LNCAP (cell line): ENCODE data around the gene OTOGL.

Source experiments
- TF ChIP-seq, protein P1 (sequence below): fragments of 450-650 bp; IDR thresholded peaks from 2 replicates; pipeline ENCODE4 v1.5.1; 2017; ENCODE audit warnings: mild to moderate bottlenecking

Gene OTOGL

DNA sequence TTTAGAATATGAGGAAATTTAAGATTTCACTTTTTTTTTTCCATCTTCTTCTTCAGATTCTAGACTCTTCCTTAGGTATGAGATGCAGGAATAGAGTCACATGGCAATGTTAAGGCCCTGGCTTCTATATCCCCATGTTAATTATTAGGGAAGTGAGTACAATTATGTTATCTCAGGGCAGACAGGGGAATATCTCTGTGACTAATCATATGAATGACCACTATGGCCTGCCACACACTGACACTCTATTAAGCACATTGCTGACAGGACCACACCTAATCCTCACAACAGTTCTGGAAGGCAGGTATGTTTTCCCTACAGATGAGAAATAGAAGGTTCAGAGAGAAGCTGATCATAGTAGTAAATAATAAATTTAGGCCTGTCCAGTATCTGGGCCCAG, 275.3 kb downstream of the OTOGL start:
- TF ChIP-seq, protein P1, sequence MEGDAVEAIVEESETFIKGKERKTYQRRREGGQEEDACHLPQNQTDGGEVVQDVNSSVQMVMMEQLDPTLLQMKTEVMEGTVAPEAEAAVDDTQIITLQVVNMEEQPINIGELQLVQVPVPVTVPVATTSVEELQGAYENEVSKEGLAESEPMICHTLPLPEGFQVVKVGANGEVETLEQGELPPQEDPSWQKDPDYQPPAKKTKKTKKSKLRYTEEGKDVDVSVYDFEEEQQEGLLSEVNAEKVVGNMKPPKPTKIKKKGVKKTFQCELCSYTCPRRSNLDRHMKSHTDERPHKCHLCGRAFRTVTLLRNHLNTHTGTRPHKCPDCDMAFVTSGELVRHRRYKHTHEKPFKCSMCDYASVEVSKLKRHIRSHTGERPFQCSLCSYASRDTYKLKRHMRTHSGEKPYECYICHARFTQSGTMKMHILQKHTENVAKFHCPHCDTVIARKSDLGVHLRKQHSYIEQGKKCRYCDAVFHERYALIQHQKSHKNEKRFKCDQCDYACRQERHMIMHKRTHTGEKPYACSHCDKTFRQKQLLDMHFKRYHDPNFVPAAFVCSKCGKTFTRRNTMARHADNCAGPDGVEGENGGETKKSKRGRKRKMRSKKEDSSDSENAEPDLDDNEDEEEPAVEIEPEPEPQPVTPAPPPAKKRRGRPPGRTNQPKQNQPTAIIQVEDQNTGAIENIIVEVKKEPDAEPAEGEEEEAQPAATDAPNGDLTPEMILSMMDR = no peak

DNA sequence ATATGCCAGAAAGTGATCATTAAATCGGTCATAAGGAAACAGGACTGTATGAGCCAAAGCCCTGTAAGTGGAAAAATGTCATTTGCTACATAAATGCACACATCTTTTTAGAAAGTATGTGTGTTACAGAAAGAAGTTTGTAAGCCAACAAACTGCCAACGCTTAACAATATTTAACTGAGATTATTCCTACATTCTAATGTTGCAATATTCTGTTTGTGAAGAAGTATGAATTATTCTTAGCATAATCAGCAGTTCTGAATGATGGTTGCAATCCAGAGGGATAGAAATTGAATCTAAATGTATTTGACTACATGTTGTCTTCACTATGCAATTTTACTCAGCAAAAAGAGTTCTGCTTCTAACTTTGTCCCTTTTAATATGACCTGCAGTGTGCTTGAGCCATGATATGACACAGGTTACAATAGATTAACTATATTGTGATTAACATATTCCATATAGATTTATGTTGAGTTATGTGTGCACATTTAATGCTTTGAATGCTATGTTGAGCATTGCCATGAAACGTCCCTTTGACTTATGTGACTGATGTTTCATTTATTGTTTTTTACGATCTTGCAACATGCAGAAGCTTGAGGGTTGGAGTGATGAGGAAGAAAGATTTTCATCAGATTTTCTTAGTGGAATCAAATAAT, 277.9 kb downstream of the OTOGL start:
- TF ChIP-seq, protein P1 = no peak

DNA sequence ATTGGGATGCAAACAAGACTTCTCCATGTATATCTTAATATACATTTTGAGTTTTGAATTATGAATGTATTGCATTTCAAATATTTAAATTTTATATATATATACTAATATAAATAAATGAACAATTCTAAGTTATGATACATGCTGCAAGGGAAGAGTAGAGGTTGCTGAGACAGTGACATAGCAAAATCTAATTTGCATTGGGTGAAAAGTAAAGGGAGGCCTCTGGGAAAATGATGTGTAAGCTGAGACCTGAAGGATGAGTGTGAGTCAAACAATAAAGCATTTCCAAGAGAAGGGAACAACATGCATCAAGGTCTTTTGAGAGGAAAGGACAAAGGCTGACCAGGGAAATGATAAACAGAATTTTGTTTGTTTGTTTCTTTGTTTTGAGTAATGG, 281.8 kb downstream of the OTOGL start:
- TF ChIP-seq, protein P1 = no peak

DNA sequence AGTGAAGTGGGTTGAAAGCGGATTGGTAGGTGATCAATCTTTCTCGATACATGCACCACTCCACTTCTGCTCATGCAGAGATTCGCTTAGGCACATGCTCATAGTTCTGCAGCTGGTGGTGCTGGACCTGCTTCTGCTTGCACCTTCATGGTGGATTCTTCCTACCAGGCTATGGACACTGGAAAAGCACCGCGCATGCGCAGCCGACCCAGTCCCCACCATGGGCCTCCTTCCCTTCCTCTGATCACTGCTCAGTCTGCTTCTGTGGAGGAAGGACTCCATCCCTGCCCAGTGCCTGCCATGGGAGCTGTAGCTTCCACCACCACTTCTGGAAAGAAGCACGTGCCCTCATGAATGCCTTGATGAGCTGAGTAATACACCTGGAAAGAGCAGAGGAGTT, 282.9 kb downstream of the OTOGL start:
- TF ChIP-seq, protein P1 = no peak

DNA sequence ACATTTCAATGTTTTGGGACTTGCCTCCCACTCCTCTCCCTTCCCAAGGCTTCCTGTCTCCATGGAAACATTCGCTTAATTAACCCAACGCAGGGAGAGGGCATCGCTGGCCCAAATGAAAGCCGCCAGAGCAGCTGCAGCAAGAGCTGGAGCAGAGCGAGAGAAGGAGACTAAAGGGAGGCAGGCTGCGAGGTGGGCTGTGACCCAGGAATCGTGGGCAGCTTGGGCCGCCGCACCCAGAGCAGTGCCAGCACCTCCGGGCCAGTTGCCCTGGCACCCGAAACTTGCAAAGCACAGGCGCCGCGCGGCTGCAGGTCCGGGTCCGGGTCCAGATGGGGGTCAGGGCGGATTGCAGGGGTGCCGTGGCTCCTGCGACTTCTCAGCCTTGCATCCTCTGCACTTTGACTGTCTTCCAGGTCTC, 301.2 kb downstream of the OTOGL start:
- TF ChIP-seq, protein P1 = no peak

DNA sequence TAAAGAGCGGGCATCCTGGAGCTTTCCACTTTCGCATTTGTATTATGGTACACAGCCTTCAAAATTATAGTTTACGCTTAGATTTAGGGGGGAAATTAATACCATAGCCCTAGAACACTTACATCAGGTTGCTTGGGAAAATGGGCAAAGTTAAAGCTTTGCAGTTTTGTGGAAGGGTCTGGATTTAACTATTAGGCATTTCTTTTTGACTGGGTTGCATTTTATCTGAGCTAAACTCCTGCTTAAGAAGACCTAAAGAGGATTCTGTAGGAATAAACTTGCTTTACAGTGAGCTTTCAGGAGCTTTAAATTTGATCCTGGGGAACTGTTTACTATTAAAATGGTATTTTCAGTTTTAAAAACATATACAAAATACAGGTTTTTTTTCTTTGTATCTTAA, 301.9 kb downstream of the OTOGL start:
- TF ChIP-seq, protein P1 = no peak

DNA sequence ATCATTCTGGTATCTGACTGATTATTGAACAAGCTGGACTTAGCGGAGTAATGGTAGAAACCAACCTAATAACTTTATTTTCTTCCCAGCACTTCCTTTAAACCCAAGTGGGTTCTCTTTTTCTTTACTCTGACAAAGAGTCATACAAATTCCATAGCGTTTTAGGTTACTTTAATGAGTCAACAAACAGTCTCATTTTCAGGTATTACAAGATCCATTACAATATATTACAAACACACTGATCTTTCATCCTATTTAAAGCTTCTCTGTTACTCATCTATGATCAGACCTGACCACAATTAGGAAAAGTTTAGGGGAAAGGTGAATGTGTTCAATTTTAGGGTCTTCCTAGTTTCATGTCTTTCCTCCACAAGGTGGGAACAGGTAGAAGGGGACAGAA, 305.3 kb downstream of the OTOGL start:
- TF ChIP-seq, protein P1 = no peak

DNA sequence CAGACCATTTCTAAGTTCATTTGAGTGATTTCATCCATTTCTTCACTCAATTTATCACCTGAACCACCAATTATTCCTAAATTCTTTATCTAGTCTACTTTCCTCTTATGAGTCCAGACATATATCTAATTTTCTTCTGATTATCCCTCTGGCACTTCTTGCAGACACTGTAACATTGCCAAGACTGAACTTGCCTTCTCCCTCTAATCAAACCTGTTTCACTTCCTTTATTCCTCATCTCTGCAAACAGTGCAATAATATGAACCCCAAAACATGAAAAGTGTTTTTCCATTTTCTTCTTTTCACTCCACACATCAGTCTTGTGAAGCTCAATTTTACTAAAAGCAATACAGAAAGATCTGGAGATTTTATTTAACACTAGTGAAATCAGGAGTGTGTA, 306.9 kb downstream of the OTOGL start:
- TF ChIP-seq, protein P1 = no peak
